Stomach (tissue), 4 donors: ENCODE results near the gene SPATS1.
"Not testable (repeated sequence)": the region's sequence is repeated elsewhere in the genome, so short reads cannot be mapped to it uniquely, and the experiment has no call there.

Experiments
- CTCF ChIP-seq, 7 experiments: fragments of 450-650 bp in 4 of 7; fragments of 200-600 bp in 3 of 7; sonication (generic) in 3 of 7; IDR thresholded peaks; one replicate each; pipeline ENCODE4 v1.5.1; 2016 to 2019; ENCODE audit warnings: antibody characterized with exemption in 7 of 7, control low read depth in 2 of 7, mild to moderate bottlenecking in 1 of 7
- EP300 ChIP-seq: sonication (generic); formaldehyde crosslinking; IDR thresholded peaks from one replicate; pipeline ENCODE4 v1.6.1; 2017; ENCODE audit warnings: antibody characterized with exemption
- POLR2A ChIP-seq, 4 donors: fragments of 450-650 bp; IDR thresholded peaks; one replicate each; pipeline ENCODE4 v1.6.1; 2016; ENCODE audit warnings: antibody characterized with exemption in 4 of 4, control low read depth in 2 of 4, mild to moderate bottlenecking in 1 of 4, moderate library complexity in 1 of 4
- POLR2AphosphoS5 ChIP-seq, 3 donors: sonication (generic); formaldehyde crosslinking; IDR thresholded peaks; one replicate each; pipeline ENCODE4 v1.6.1; 2016; ENCODE audit warnings: antibody characterized with exemption in 3 of 3

GRCh38 chr6:44350650-44350994 lies 8.2 kb downstream of the SPATS1 start:
- TF ChIP-seq POLR2AphosphoS5 (IDR thresholded peaks at IDR 0.05); CTCF (IDR thresholded peaks at IDR 0.05); EP300; POLR2A (IDR thresholded peaks at IDR 0.05): not testable (repeated sequence)
